ENCODE data around the gene FBF1. TPM values are rescaled to one million over a fixed set of nuclear protein-coding genes. Genes with fewer than 3 reads are reported as not detected.

The FBF1 gene
- total RNA-seq, 1 donor from 2014 or later = 5.1 TPM

DNA sequence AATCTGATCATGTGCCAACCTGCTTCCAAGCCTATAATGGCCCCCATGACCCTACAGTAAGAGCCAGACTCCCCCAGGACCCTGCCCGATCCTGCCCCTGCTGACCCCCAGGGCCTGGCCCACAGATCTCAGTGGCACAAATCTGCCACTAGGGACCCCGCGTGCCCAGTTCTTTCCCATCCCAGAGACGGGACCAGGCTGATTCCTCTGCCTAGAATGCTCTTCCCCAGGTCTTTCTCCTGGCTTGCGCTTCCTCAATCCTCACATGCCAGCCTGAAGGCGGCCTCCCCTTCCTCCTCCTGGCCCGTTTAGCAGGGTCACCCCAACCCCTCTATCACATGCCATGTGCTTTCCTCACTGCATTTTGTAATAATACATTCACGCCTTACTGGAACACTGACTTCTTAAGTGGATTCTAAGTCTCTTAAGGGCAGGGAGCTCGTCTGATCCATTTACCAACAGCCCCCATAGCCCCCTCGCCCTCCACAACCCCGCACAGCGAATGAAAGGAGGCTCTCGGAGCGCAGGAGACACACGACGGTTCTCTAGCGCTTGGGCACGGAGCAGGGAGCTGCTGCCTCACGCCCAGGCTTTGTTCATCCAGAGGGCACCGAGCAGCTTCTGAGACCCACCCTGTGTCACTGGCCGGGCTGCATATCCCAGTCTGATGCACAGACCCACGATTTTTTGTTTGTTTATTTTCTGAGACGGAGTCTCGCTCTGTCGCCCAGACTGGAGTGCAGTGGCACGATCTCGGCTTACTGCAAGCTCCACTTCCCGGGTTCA, 45.3 kb downstream of the FBF1 start:
- Histone ChIP-seq H3K9ac (ENCODE audit: low read length) (peak overlapping the region; percentile 89), H2AFZ (ENCODE audit: low read depth, low read length) (peak overlapping the region; percentile 44), H3K4me1 (ENCODE audit: insufficient read depth, low read length) (peaks cover 12% of the 10 kb centered on the region), H3K4me2 (ENCODE audit: low read length) (peak overlapping the region; percentile 84), H3K27ac (ENCODE audit: low read depth, low read length) (peak overlapping the region; percentile 81), H4K20me1 (ENCODE audit: insufficient read depth, low read length) (peaks cover 26% of the 10 kb centered on the region), H3K9me3 (ENCODE audit: insufficient read depth, low read depth, low read length) (no peaks in the 10 kb centered on the region), H3K27me3 (ENCODE audit: insufficient read depth, low read length) (no peaks in the 10 kb centered on the region), H3K79me2 (ENCODE audit: insufficient read depth, low read length) (peaks cover 19% of the 10 kb centered on the region), H3K4me3 (ENCODE audit: insufficient read depth, low read depth, low read length) (peak overlapping the region; percentile 74), H3K36me3 (ENCODE audit: insufficient read depth, low read length) (peaks cover 7% of the 10 kb centered on the region)
- TF ChIP-seq, protein P1, sequence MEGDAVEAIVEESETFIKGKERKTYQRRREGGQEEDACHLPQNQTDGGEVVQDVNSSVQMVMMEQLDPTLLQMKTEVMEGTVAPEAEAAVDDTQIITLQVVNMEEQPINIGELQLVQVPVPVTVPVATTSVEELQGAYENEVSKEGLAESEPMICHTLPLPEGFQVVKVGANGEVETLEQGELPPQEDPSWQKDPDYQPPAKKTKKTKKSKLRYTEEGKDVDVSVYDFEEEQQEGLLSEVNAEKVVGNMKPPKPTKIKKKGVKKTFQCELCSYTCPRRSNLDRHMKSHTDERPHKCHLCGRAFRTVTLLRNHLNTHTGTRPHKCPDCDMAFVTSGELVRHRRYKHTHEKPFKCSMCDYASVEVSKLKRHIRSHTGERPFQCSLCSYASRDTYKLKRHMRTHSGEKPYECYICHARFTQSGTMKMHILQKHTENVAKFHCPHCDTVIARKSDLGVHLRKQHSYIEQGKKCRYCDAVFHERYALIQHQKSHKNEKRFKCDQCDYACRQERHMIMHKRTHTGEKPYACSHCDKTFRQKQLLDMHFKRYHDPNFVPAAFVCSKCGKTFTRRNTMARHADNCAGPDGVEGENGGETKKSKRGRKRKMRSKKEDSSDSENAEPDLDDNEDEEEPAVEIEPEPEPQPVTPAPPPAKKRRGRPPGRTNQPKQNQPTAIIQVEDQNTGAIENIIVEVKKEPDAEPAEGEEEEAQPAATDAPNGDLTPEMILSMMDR (IDR thresholded peaks at IDR 0.05; ENCODE audit: insufficient read depth, low read depth, low read length) = peak; percentile 24
- TF ChIP-seq EZH2 (IDR thresholded peaks at IDR 0.05; ENCODE audit: insufficient read depth, low read length) = no peak
- peaks cover 5% of the 10 kb centered on the region for H3K36me3 Mint-ChIP-seq (ENCODE audit: low read depth, unreplicated experiment)
- H3K27ac Mint-ChIP-seq (ENCODE audit: unreplicated experiment) = peak overlapping the region; percentile 91
- H3K4me3 Mint-ChIP-seq (ENCODE audit: unreplicated experiment) = peak overlapping the region; percentile 87
- no peaks in the 10 kb centered on the region for H3K9me3 Mint-ChIP-seq (ENCODE audit: unreplicated experiment)
- DNase-seq (ENCODE audit: low read depth) (no peak), FAIRE-seq (no peak)
- H3K4me1 Mint-ChIP-seq (ENCODE audit: low read depth, unreplicated experiment) = peaks cover 11% of the 10 kb centered on the region
- H3K27me3 Mint-ChIP-seq (ENCODE audit: low read depth, unreplicated experiment) = no peaks in the 10 kb centered on the region

DNA sequence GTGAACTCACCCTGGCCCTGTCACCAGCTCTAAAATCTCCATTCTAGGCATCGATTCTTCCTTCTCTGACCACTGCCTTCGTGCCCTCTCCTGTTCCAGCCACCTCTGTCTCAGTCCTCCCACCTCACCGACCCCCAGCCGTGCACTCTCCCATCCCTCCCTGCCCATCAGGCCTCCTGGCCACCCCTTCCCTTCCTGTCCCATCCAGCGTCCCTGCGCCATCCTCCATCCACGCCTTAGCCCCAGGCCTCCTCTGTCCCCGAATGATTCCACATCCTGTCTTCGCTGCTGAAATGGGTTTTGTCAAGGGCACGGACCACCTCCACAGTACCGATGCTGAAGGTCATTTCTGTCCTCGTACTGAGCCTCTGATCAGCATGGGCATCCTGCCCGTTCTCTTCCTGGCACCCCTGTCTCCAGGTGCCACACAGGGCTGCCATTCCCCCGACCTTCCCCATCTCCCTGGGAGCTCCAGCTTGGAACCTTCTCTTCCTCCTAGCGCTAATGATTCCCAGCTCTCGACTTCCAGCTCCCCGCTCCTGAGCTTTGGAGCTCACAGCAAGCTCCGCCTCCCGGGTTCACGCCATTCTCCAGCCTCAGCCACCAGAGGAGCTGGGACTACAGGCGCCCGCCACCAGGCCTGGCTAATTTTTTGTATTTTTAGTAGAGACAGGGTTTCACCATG, 46.7 kb downstream of the FBF1 start:
- Histone ChIP-seq H3K9me3 (ENCODE audit: insufficient read depth, low read depth, low read length) (no peaks in the 10 kb centered on the region), H3K27ac (ENCODE audit: low read depth, low read length) (no peak overlapping the region), H3K4me3 (ENCODE audit: insufficient read depth, low read depth, low read length) (no peak overlapping the region), H3K36me3 (ENCODE audit: insufficient read depth, low read length) (peaks cover 6% of the 10 kb centered on the region), H4K20me1 (ENCODE audit: insufficient read depth, low read length) (peaks cover 26% of the 10 kb centered on the region), H3K4me2 (ENCODE audit: low read length) (no peak overlapping the region), H3K4me1 (ENCODE audit: insufficient read depth, low read length) (peaks cover 12% of the 10 kb centered on the region), H2AFZ (ENCODE audit: low read depth, low read length) (no peak overlapping the region), H3K79me2 (ENCODE audit: insufficient read depth, low read length) (peaks cover 19% of the 10 kb centered on the region), H3K27me3 (ENCODE audit: insufficient read depth, low read length) (no peaks in the 10 kb centered on the region), H3K9ac (ENCODE audit: low read length) (peak overlapping the region; percentile 17)
- no peaks in the 10 kb centered on the region for H3K27me3 Mint-ChIP-seq (ENCODE audit: low read depth, unreplicated experiment)
- no peak for DNase-seq (ENCODE audit: low read depth)
- H3K4me1 Mint-ChIP-seq (ENCODE audit: low read depth, unreplicated experiment) = peaks cover 11% of the 10 kb centered on the region
- TF ChIP-seq, protein P1 (IDR thresholded peaks at IDR 0.05; ENCODE audit: insufficient read depth, low read depth, low read length) = no peak
- no peak for TF ChIP-seq EZH2 (IDR thresholded peaks at IDR 0.05; ENCODE audit: insufficient read depth, low read length)
- no peak overlapping the region for H3K27ac Mint-ChIP-seq (ENCODE audit: unreplicated experiment)
- no peak for FAIRE-seq
- no peaks in the 10 kb centered on the region for H3K9me3 Mint-ChIP-seq (ENCODE audit: unreplicated experiment)
- peak overlapping the region; percentile 69 for H3K4me3 Mint-ChIP-seq (ENCODE audit: unreplicated experiment)
- H3K36me3 Mint-ChIP-seq (ENCODE audit: low read depth, unreplicated experiment) = peaks cover 11% of the 10 kb centered on the region

Measured in astrocyte (in vitro differentiated cells and primary cell).